Uterus (tissue), 2 donors: ENCODE results near the gene MINDY4.

Experiments
- POLR2A ChIP-seq, 2 donors: fragments of 450-650 bp; IDR thresholded peaks; one replicate each; pipeline ENCODE4 v1.6.1; 2016; ENCODE audit warnings: antibody characterized with exemption in 2 of 2, mild to moderate bottlenecking in 1 of 2, moderate library complexity in 1 of 2
- TF ChIP-seq, protein P1 (sequence below), 4 experiments: fragments of 200-600 bp in 2 of 4; fragments of 450-650 bp in 2 of 4; sonication (generic) in 2 of 4; IDR thresholded peaks; one replicate each; pipeline ENCODE4 v1.5.1; 2016 to 2019; ENCODE audit warnings: antibody characterized with exemption in 4 of 4, mild to moderate bottlenecking in 2 of 4, moderate library complexity in 1 of 4

DNA sequence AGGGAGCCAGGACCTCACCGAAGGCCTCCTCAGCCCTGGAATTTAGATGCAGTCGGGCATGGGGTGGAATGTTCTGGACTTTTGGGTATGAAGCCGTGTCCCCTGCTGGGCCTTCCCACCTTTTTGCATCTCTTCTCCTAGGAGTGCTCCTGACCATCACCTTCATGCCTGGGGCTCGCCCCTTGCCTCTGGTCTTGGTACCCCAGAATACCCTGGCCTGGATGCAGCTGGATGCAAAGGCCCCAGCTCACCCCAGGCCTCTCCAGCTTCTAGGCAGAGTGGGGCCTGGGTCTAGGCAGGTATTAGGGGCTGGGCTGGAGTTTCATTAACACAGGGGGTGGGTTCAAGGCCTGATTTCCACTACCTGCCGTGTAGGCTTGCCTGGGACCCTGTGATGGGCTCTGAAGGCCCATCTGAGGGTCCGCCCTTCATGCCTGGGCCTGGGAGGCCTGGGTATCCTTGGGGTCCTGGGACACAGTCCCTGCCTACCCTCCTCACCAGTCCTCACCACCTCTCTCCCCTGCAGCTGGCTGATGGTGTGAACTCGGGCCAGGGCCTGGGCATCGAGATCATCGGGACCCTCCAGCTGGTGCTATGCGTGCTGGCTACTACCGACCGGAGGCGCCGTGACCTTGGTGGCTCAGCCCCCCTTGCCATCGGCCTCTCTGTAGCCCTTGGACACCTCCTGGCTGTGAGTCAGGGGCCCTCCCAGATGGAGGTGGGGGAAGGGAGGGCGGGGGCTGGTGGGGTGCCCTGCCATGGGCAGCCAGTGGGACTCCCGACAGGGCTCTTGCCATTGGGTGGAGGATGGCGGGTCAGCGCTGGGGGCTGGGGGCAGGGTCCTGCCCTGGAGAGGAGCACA is 150.6 kb downstream of the MINDY4 start:
- no peak for TF ChIP-seq POLR2A (IDR thresholded peaks at IDR 0.05)
- TF ChIP-seq, protein P1, sequence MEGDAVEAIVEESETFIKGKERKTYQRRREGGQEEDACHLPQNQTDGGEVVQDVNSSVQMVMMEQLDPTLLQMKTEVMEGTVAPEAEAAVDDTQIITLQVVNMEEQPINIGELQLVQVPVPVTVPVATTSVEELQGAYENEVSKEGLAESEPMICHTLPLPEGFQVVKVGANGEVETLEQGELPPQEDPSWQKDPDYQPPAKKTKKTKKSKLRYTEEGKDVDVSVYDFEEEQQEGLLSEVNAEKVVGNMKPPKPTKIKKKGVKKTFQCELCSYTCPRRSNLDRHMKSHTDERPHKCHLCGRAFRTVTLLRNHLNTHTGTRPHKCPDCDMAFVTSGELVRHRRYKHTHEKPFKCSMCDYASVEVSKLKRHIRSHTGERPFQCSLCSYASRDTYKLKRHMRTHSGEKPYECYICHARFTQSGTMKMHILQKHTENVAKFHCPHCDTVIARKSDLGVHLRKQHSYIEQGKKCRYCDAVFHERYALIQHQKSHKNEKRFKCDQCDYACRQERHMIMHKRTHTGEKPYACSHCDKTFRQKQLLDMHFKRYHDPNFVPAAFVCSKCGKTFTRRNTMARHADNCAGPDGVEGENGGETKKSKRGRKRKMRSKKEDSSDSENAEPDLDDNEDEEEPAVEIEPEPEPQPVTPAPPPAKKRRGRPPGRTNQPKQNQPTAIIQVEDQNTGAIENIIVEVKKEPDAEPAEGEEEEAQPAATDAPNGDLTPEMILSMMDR (IDR thresholded peaks at IDR 0.05), result no peak
